Endometrium (tissue), 2 donors: Measurements from ENCODE around the gene SMKR1.
"Not testable (repeated sequence)": the region's sequence is repeated elsewhere in the genome, so short reads cannot be mapped to it uniquely, and the experiment has no call there.

Source experiments
- FAIRE-seq: peaks from 2 replicates; lab custom pipeline; 2012; peaks lifted over from hg19 to GRCh38; lab: Jason Lieb, UNC
- donor health status: control.
- donor health status: control.

Gene SMKR1

DNA sequence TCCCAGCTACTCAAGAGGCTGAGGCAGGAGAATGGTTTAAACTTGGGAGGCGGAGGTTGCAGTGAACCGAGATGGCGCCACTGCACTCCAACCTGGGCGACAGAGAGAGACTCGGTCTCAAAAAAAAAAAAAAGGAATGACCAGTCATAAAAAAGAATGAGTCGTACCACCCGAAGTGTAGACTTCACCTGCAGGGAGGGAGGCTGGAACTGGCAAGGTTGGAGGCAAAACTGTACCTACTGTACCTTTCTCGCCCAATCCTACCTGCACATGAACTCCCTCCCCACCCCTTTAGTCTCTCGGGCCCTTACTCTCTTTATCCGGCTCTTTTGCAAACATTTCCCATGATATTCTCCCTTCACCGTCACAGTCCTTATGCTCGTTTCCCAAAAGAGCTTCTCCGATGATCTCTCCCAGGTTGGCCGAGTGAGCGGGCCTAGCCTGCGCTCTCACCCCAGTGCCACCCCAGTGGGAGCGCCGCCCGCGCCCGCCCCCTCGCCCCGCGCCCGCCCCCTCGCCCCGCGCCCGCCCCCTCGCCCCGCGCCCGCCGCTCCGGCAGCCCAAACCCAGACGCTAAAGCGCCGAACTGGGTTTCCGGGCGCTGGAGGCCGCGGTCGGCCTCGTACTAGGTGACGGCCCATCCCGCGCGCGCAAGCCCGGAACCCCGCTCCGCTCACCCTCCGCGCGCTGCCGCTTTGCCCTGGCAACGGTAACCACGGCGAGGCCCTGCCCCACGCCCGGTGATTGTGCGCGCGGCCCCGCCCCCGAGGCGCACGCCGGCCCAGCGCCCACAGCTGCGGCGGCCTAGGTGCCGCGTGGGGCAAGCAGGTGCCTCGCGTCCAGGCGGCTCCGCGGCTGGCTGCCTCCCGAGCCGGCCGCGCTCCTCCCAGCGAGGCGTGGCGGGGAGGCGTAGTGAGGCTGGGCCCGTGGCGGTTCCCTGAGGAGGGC is at the start of gene SMKR1:
SMKR1 (plus strand) TSS at position 772 of the 948 bp plus-strand sequence. CDS start 294 bp downstream, outside the sequence.
- no peak for FAIRE-seq

GRCh38 chr7:129452589-129453231 is 49.6 kb upstream of the SMKR1 start:
- no peak for FAIRE-seq

DNA sequence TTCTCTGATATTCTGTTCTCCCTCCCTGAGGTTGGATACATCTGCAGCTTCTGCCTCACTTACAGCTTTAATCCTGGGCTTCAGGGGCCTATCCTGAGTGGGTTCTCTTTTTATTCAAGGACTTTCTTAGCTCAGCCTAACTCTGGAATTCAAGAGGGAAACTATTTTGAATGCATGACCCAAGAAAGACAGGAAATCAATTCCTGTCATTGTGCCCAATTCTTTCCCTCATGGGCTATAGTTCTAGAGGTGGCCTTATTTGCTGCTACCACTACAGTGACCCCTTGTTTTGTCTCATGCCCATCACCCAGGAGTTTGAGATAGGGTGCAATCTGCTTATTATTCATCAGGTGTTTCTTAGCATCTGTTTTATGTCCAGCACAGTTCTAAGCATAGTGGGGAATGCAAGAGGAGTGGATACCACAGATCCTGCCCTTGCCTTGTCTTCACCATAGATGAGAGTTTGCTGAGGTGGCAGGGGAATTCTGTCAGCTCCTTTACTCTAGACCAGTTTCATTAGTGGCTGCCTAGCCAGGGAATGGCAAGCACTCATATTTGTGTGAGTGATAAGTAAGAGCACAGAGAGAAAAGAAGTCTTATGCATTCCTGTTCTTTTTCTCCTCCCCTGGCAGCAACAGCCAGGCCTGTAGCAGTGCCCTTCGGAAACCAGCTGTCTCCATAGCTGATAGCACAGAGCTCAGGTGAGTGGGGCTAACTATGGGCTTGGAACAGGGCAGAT is 48.7 kb upstream of the SMKR1 start:
- no peak for FAIRE-seq

GRCh38 chr7:129454249-129454551 is 48.1 kb upstream of the SMKR1 start:
- no peak for FAIRE-seq

GRCh38 chr7:129456421-129456820 is 45.9 kb upstream of the SMKR1 start:
- FAIRE-seq, result no peak

DNA sequence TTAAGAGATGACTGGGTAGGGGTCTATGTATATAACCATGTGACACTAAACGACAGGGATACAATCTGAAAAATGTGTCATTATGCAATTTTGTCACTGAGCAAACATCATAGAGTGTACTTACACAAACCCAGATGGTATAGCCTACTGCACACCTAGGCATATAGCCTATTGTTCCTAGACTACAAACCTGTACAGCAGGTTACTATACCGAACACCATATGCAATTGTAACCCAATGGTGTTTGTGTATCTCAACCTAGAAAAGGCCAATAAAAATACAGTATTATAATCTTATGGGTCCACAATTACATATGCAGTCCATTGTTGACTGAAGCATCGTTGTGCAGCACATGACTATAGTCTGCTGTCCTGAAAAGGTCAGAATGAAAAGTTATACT is 45.2 kb upstream of the SMKR1 start:
- FAIRE-seq, result no peak

GRCh38 chr7:129458171-129458570 is 44.2 kb upstream of the SMKR1 start:
- no peak for FAIRE-seq

DNA sequence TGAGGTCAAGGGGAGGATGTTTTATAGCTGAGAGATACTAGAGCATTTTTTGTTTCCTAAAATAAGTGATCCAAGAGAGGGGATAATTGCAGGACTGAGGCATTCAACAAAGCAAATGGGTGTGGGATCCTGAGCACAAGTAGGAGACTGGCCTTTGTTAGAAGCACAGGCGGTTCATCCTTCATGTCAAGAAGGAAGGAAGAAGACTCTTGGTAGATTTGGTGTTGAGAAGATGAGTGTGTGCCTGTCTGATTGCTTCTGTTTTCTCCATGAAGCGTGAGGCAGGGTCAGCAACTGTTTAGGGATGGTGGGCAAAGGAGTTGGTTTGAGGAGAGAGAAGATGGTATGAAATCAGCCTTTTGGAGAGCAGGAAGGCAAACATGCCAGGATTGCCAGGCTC is 40.5 kb upstream of the SMKR1 start:
- no peak for FAIRE-seq

DNA sequence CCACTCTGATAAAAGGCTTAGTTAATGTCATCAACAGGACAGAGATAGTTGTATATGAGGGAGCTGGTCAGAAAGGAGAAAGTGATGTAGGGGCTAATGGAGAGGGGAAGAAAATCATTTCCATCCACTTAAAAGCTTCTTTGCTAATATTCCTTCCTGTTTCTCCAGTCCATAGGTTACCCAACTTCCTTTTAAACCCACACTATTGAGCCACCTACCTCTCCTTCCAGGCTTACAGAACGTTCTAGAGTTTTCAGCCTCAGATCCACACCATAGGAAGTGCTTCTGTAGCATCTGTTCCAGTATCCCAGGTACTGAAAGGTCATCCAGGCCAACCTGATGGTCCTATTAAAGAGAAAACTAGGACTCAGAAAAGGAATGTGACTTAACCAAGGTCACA is 39.9 kb upstream of the SMKR1 start:
- no peak for FAIRE-seq

DNA sequence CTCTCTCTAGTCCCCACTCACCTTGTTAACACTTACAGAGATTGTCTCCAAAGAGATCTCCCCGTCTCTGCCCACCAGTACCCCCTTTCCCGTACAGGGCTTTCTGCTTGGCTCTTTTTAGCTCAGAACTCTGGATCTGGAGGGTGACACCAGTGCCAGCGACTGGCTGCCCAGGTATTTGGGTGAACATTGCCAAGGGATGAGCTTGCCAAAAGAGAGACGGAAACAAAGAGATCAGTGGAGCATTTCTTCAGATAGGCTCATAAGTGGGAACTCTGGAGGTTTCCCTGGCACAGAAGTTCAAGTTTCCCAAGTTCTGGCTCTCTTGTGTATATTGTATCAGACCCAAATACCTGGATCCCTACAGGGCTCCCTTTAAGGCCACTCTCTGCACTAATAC is 38.1 kb upstream of the SMKR1 start:
- no peak for FAIRE-seq

- FAIRE-seq, result no peak
Measured at GRCh38 chr7:129465080-129465479, 37.3 kb upstream of the SMKR1 start.

GRCh38 chr7:129466796-129467195 is 35.5 kb upstream of the SMKR1 start:
- no peak for FAIRE-seq

GRCh38 chr7:129468087-129468486 is 34.2 kb upstream of the SMKR1 start:
- no peak for FAIRE-seq

- FAIRE-seq, result no peak
Measured at GRCh38 chr7:129468547-129468946, 33.8 kb upstream of the SMKR1 start.

GRCh38 chr7:129469930-129470329 is 32.4 kb upstream of the SMKR1 start:
- no peak for FAIRE-seq

GRCh38 chr7:129470411-129470810 is 31.9 kb upstream of the SMKR1 start:
- no peak for FAIRE-seq

- no peak for FAIRE-seq
Measured at GRCh38 chr7:129471402-129471827, 30.9 kb upstream of the SMKR1 start.

GRCh38 chr7:129475931-129476330 is 26.4 kb upstream of the SMKR1 start:
- FAIRE-seq, result not testable (repeated sequence)

DNA sequence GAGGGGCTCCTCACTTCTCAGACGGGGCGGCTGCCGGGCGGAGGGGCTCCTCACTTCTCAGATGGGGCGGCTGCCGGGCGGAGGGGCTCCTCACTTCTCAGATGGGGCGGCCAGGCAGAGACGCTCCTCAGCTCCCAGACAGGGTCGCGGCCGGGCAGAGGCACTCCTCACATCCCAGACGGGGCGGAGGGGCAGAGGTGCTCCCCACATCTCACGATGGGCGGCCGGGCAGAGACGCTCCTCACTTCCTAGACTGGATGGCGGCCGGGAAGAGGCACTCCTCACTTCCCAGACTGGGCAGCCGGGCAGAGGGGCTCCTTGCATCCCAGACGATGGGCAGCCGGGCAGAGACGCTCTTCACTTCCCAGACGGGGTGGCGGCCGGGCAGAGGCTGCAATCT is 25.9 kb upstream of the SMKR1 start:
- not testable (repeated sequence) for FAIRE-seq

DNA sequence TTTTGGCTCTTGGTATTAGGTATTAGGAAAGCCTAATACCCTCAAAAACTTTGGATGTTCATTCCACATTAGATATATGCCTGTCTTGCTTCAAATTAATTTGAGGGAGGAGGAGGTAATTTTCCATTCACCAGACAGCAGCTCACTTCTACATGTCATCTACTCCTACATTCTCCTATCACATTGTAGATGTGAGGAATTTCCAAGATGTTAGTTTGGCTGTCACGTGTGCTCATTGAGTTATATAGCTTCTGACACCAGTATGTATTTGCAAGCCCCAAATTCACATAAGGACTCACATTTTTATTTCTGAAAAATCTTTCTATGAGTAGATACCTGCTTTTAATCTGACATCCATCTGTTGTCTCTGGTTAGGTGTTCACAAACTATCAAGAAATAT is 22.5 kb upstream of the SMKR1 start:
- no peak for FAIRE-seq

GRCh38 chr7:129480674-129481363 is 21.5 kb upstream of the SMKR1 start:
- no peak for FAIRE-seq

DNA sequence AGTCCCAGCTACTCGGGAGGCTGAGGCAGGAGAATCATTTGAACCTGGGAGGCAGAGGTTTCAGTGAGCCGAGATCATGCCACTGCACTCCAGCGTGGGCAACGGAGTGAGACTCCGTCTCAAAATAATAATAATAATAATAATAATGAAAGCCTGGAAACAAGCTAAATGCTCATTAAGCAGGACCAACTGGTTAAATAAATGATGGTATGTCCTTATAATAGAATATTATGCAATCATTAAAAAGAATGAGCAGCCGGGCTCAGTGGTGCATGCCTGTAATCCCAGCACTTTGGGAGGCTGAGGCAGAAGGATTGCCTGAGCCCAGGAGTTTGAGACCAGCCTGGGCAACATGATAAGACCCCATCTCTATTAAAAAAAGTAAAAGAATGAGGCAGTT is 21.0 kb upstream of the SMKR1 start:
- FAIRE-seq, result not testable (repeated sequence)
